HEK293 (cell line): Measurements from ENCODE around the gene TRAF6.

Experiments
- CTCF ChIA-PET: fragments of 350-600 bp; formaldehyde crosslinking; extraction: SDS; loops from one replicate; lab custom pipeline; 2021; ENCODE audit warnings: antibody characterized with exemption; lab: Yijun Ruan, JAX
- POLR2A ChIA-PET: fragments of 300-600 bp; formaldehyde crosslinking; extraction: SDS; loops from one replicate; lab custom pipeline; 2020; ENCODE audit warnings: antibody characterized with exemption, inconsistent platforms; lab: Yijun Ruan, JAX
- H3K27ac ChIP-seq: fragments of 200-500 bp; sonication (Bioruptor generic); 2 replicates; pipeline ENCODE4 v1.5.1; 2014; ENCODE audit warnings: low read depth, low read length, control low read depth, inconsistent platforms; ENCODE audit errors: extremely low read depth
- H3K36me3 ChIP-seq, 2 experiments: fragments of 200-500 bp in 1 of 2; sonication (Bioruptor generic) in 1 of 2; 1 replicate in 1 of 2; 2 replicates in 1 of 2; pipeline ENCODE4 v1.5.1; 2014 to 2017; ENCODE audit warnings: inconsistent platforms in 2 of 2, low read length in 2 of 2; ENCODE audit not compliant: control insufficient read depth in 2 of 2, insufficient read depth in 1 of 2
- H3K4me1 ChIP-seq: fragments of 200-500 bp; sonication (Bioruptor generic); 2 replicates; pipeline ENCODE4 v1.5.1; 2014; ENCODE audit warnings: mild to moderate bottlenecking, low read length, inconsistent platforms; ENCODE audit not compliant: control insufficient read depth, insufficient read depth
- H3K4me3 ChIP-seq: 2 replicates; pipeline ENCODE4 v1.5.1; 2011; ENCODE audit warnings: low read depth, mild to moderate bottlenecking, control low read depth, low read length, moderate library complexity
- H3K9me3 ChIP-seq: fragments of 200-500 bp; sonication (Bioruptor generic); 2 replicates; pipeline ENCODE4 v1.5.1; 2014; ENCODE audit warnings: low read depth, low read length, inconsistent platforms; ENCODE audit not compliant: control insufficient read depth, insufficient read depth
- BCL11B ChIP-seq: fragments of 450-650 bp; formaldehyde crosslinking; IDR thresholded peaks from 2 replicates; pipeline ENCODE4 v1.5.1; 2016; ENCODE audit warnings: low read depth, missing biosample characterization, missing genetic modification characterization
- ELK4 ChIP-seq: IDR thresholded peaks from 2 replicates; pipeline ENCODE4 v1.6.1; 2011; ENCODE audit warnings: mild to moderate bottlenecking, low read depth, low read length, borderline replicate concordance
- FEZF1 ChIP-seq: fragments of 450-650 bp; formaldehyde crosslinking; IDR thresholded peaks from 2 replicates; pipeline ENCODE4 v1.5.1; 2016; ENCODE audit warnings: missing biosample characterization, missing genetic modification characterization
- GLI2 ChIP-seq: fragments of 450-650 bp; formaldehyde crosslinking; IDR thresholded peaks from 2 replicates; pipeline ENCODE4; 2017; ENCODE audit warnings: missing biosample characterization, missing genetic modification characterization, low read depth, borderline replicate concordance
- IKZF3 ChIP-seq: fragments of 450-650 bp; IDR thresholded peaks from 2 replicates; pipeline ENCODE4 v1.5.0; 2018; ENCODE audit warnings: missing biosample characterization, mild to moderate bottlenecking, missing genetic modification characterization, moderate library complexity
- KLF17 ChIP-seq: fragments of 450-650 bp; formaldehyde crosslinking; IDR thresholded peaks from 2 replicates; pipeline ENCODE4 v1.5.1; 2016; ENCODE audit warnings: missing biosample characterization, missing genetic modification characterization
- MYNN ChIP-seq: fragments of 450-650 bp; formaldehyde crosslinking; IDR thresholded peaks from 2 replicates; pipeline ENCODE4 v1.5.1; 2016; ENCODE audit warnings: missing biosample characterization, missing genetic modification characterization, borderline replicate concordance
- PRDM10 ChIP-seq: fragments of 450-650 bp; formaldehyde crosslinking; IDR thresholded peaks from 2 replicates; pipeline ENCODE4 v1.5.1; 2016; ENCODE audit warnings: missing biosample characterization, missing genetic modification characterization
- SCRT2 ChIP-seq: fragments of 450-650 bp; formaldehyde crosslinking; IDR thresholded peaks from 2 replicates; pipeline ENCODE4 v1.5.1; 2016; ENCODE audit warnings: missing biosample characterization, missing genetic modification characterization
- YY1 ChIP-seq: fragments of 450-650 bp; formaldehyde crosslinking; IDR thresholded peaks from 2 replicates; pipeline ENCODE4 v1.5.1; 2018; ENCODE audit warnings: missing biosample characterization, missing genetic modification characterization
- ZBTB21 ChIP-seq: fragments of 450-650 bp; formaldehyde crosslinking; IDR thresholded peaks from 2 replicates; pipeline ENCODE4 v1.5.1; 2017; ENCODE audit warnings: missing biosample characterization, missing genetic modification characterization
- ZFP3 ChIP-seq: fragments of 450-650 bp; formaldehyde crosslinking; IDR thresholded peaks from 2 replicates; pipeline ENCODE4 v1.5.1; 2016; ENCODE audit warnings: low read depth, missing biosample characterization, missing genetic modification characterization
- ZNF16 ChIP-seq: fragments of 450-650 bp; formaldehyde crosslinking; IDR thresholded peaks from 2 replicates; pipeline ENCODE4 v1.5.1; 2016; ENCODE audit warnings: low read depth, missing biosample characterization, missing genetic modification characterization
- ZNF174 ChIP-seq: fragments of 450-650 bp; formaldehyde crosslinking; IDR thresholded peaks from 2 replicates; pipeline ENCODE4 v1.5.0; 2017; ENCODE audit warnings: missing biosample characterization, mild to moderate bottlenecking, missing genetic modification characterization
- ZNF18 ChIP-seq: fragments of 450-650 bp; formaldehyde crosslinking; IDR thresholded peaks from 2 replicates; pipeline ENCODE4 v1.5.1; 2016; ENCODE audit warnings: missing biosample characterization, missing genetic modification characterization
- ZNF362 ChIP-seq: fragments of 450-650 bp; formaldehyde crosslinking; IDR thresholded peaks from 2 replicates; pipeline ENCODE4 v1.5.1; 2016; ENCODE audit warnings: missing biosample characterization, missing genetic modification characterization
- ZNF37A ChIP-seq: fragments of 450-650 bp; IDR thresholded peaks from 2 replicates; pipeline ENCODE4 v1.5.1; 2018; ENCODE audit warnings: missing biosample characterization, missing genetic modification characterization
- ZNF518A ChIP-seq: fragments of 450-650 bp; formaldehyde crosslinking; conservative IDR thresholded peaks from 2 replicates; pipeline ENCODE4 v1.5.1; 2016; ENCODE audit warnings: low read depth, missing biosample characterization, missing genetic modification characterization
- ZNF558 ChIP-seq: fragments of 450-650 bp; formaldehyde crosslinking; IDR thresholded peaks from 2 replicates; pipeline ENCODE4 v1.5.1; 2016; ENCODE audit warnings: missing biosample characterization, missing genetic modification characterization
- ZNF76 ChIP-seq: fragments of 450-650 bp; formaldehyde crosslinking; IDR thresholded peaks from 2 replicates; pipeline ENCODE4; 2016; ENCODE audit warnings: low read depth, missing biosample characterization, missing genetic modification characterization, borderline replicate concordance

The TRAF6 gene

GRCh38 chr11:36465449-36466163 is 44.5 kb downstream of the TRAF6 start (continued):
- TF ChIP-seq MYNN (no peak), FEZF1 (no peak), YY1 (tag by site-specific recombination) (no peak), GLI2 (tag by site-specific recombination) (no peak), ZNF76 (tag by site-specific recombination) (no peak), IKZF3 (tag by site-specific recombination) (no peak), ELK4 (no peak), ZNF362 (tag by site-specific recombination) (no peak), ZNF558 (tag by site-specific recombination) (no peak), SCRT2 (peak; percentile 95), ZBTB21 (no peak), PRDM10 (tag by site-specific recombination) (no peak), ZFP3 (no peak), ZNF174 (tag by site-specific recombination) (no peak), ZNF18 (tag by site-specific recombination) (no peak), ZNF37A (tag by site-specific recombination) (no peak), KLF17 (tag by site-specific recombination) (no peak)

GRCh38 chr11:36464720-36465119 is 45.4 kb downstream of the TRAF6 start:
- no peak overlapping the region for H3K4me3 ChIP-seq
- no peaks in the 10 kb centered on the region for H3K4me1 ChIP-seq
- no peaks in the 10 kb centered on the region for H3K36me3 ChIP-seq
- H3K9me3 ChIP-seq: no peaks in the 10 kb centered on the region
- no peak overlapping the region for H3K27ac ChIP-seq
- ChIA-PET POLR2A (interaction anchor here (0.7 kb wide), 1 partner anchor 38 kb away, joined by 3 read pairs; no protein-coding TSS in a partner anchor), CTCF (interaction anchor here (1.1 to 2.4 kb wide), 5 partner anchors 9 to 172 kb away, joined by 3 to 12 read pairs (median 5); no protein-coding TSS in a partner anchor)
- no peak for TF ChIP-seq ZNF518A
- TF ChIP-seq ZNF16: no peak
- TF ChIP-seq YY1 (tag by site-specific recombination): no peak
- TF ChIP-seq BCL11B (tag by site-specific recombination): no peak
